ENCODE data around the gene GPR157. TPM values are rescaled to one million over a fixed set of nuclear protein-coding genes. Genes with fewer than 3 reads are reported as not detected.

Gene GPR157
- total and polyA plus RNA-seq, 8 donors = 15.2 to 36.5 (median 22.9) TPM

- Histone ChIP-seq H3K36me3 (no peaks in the 10 kb centered on the region), H3K27me3 (no peaks in the 10 kb centered on the region), H3K9me3 (no peaks in the 10 kb centered on the region), H3K4me1 (peaks cover 8 to 47% of the 10 kb centered on the region in 2 donors), H3K4me3 (no peak within 1 kb of the TSS), H3K27ac (peak within 1 kb of the TSS; percentile 39 to 40)
- peak; percentile 34 for ATAC-seq
- TF ChIP-seq, protein P1, sequence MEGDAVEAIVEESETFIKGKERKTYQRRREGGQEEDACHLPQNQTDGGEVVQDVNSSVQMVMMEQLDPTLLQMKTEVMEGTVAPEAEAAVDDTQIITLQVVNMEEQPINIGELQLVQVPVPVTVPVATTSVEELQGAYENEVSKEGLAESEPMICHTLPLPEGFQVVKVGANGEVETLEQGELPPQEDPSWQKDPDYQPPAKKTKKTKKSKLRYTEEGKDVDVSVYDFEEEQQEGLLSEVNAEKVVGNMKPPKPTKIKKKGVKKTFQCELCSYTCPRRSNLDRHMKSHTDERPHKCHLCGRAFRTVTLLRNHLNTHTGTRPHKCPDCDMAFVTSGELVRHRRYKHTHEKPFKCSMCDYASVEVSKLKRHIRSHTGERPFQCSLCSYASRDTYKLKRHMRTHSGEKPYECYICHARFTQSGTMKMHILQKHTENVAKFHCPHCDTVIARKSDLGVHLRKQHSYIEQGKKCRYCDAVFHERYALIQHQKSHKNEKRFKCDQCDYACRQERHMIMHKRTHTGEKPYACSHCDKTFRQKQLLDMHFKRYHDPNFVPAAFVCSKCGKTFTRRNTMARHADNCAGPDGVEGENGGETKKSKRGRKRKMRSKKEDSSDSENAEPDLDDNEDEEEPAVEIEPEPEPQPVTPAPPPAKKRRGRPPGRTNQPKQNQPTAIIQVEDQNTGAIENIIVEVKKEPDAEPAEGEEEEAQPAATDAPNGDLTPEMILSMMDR (IDR thresholded peaks at IDR 0.05) = no peak
- DNase-seq = peak in 1 of 4 donors; percentile 39
- intact Hi-C loops (cut with DNase I) = no loop called here
Measured at GRCh38 chr1:9069326-9070100, 59.4 kb downstream of the GPR157 start, which contains the start of gene SLC2A5. Gene SLC2A5, minus strand, starts transcription at chr1:9069635. Its CDS starts 99 bp downstream, at chr1:9069536.

DNA sequence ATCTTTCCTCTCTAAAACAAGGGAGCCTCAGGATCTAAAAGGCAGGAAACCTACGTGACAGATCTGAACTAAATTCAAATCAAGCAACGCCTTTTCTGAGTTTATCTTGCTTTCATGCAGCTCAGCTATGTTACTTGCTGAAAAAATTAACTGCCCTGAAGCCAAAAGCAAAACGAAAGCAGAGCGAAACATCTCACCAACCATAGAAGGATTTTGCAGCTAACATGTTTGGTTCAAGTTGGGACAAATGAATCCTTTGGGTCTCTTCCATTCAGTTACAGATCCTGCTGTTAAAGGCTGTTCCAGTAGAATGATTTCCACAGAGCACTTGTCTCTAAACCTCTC is 59.9 kb downstream of the GPR157 start:
- H3K4me3 ChIP-seq = no peak overlapping the region
- intact Hi-C loops (cut with DNase I) = no loop called here
- H3K9me3 ChIP-seq = no peaks in the 10 kb centered on the region
- ATAC-seq (no peak), DNase-seq (no peak)
- no peaks in the 10 kb centered on the region for H3K27me3 ChIP-seq
- TF ChIP-seq, protein P1 (IDR thresholded peaks at IDR 0.05) = no peak
- no peaks in the 10 kb centered on the region for H3K36me3 ChIP-seq
- peaks cover 8 to 53% of the 10 kb centered on the region in 2 donors for H3K4me1 ChIP-seq
- peak overlapping the region; percentile 39 to 40 for H3K27ac ChIP-seq

- H3K27ac ChIP-seq = peak overlapping the region in 1 of 2 donors; percentile 26
- ATAC-seq = peak; percentile 76
Measured at GRCh38 chr1:9066945-9067807, 61.7 kb downstream of the GPR157 start.

GRCh38 chr1:9065213-9065751 is 63.6 kb downstream of the GPR157 start:
- ATAC-seq (no peak), DNase-seq (no peak)
- H3K27me3 ChIP-seq = no peaks in the 10 kb centered on the region
- TF ChIP-seq, protein P1 (IDR thresholded peaks at IDR 0.05) = no peak
- no peaks in the 10 kb centered on the region for H3K36me3 ChIP-seq
- no peak overlapping the region for H3K4me3 ChIP-seq
- intact Hi-C loops (cut with DNase I) = no loop called here
- no peaks in the 10 kb centered on the region for H3K9me3 ChIP-seq
- H3K4me1 ChIP-seq = peaks cover 8 to 56% of the 10 kb centered on the region in 2 donors
- H3K27ac ChIP-seq = peak overlapping the region in 1 of 2 donors; percentile 7

More at GRCh38 chr1:9066945-9067807, 61.7 kb downstream of the GPR157 start:
- Histone ChIP-seq H3K36me3 (no peaks in the 10 kb centered on the region), H3K27me3 (no peaks in the 10 kb centered on the region), H3K4me3 (no peak overlapping the region), H3K9me3 (no peaks in the 10 kb centered on the region), H3K4me1 (peaks cover 8 to 43% of the 10 kb centered on the region in 2 donors)
- peak in 3 of 4 donors; percentile 48 to 76 (median 75) for DNase-seq
- TF ChIP-seq, protein P1 (IDR thresholded peaks at IDR 0.05) = no peak
- intact Hi-C loops (cut with DNase I) = no loop called here

Data from left lung (tissue), 10 donors.